AG10803 (cell line): ENCODE measurements around the gene SNAP29.

Experiments used
- DNase-seq: peaks from one replicate; pipeline ENCODE4 v3.0.0; 2010; ENCODE audit warnings: low read depth
- H3K4me3 ChIP-seq: 2 replicates; pipeline ENCODE4 v1.5.1; 2011; ENCODE audit warnings: mild to moderate bottlenecking, low read length, control low read depth
- CTCF ChIP-seq: conservative IDR thresholded peaks from 2 replicates; pipeline ENCODE4 v1.5.1; 2011; ENCODE audit warnings: mild to moderate bottlenecking, low read length, control low read depth, inconsistent platforms

Gene SNAP29

GRCh38 chr22:20881231-20881630, 22.4 kb downstream of the SNAP29 start:
- H3K4me3 ChIP-seq = no peak overlapping the region
- no peak for DNase-seq
- TF ChIP-seq CTCF = no peak

- no peak for DNase-seq
- no peak overlapping the region for H3K4me3 ChIP-seq
- no peak for TF ChIP-seq CTCF
Observed at GRCh38 chr22:20881869-20882815, 23.3 kb downstream of the SNAP29 start.

- TF ChIP-seq CTCF = no peak
- H3K4me3 ChIP-seq = no peak overlapping the region
- no peak for DNase-seq
Observed at GRCh38 chr22:20882855-20883254, 24.0 kb downstream of the SNAP29 start.

- no peak overlapping the region for H3K4me3 ChIP-seq
- TF ChIP-seq CTCF = no peak
- no peak for DNase-seq
Observed at GRCh38 chr22:20884454-20884853, 25.6 kb downstream of the SNAP29 start.

- no peak for TF ChIP-seq CTCF
- no peak for DNase-seq
- H3K4me3 ChIP-seq = no peak overlapping the region
Observed at GRCh38 chr22:20885017-20885556, 26.3 kb downstream of the SNAP29 start.

GRCh38 chr22:20885557-20886323, 26.9 kb downstream of the SNAP29 start:
- no peak overlapping the region for H3K4me3 ChIP-seq
- DNase-seq = peak; percentile 75
- TF ChIP-seq CTCF = peak; percentile 97
